Ectodermal cell (in vitro differentiated cells): Measurements from ENCODE around the gene CLRN1.

ENCODE experiments used
- H3K27ac ChIP-seq: 2 replicates; pipeline ENCODE4 v1.7.0; 2013; ENCODE audit warnings: mild to moderate bottlenecking, low read depth, low read length; ENCODE audit not compliant: insufficient read depth, poor library complexity, severe bottlenecking
- H3K27me3 ChIP-seq: 2 replicates; pipeline ENCODE4 v1.7.0; 2013; ENCODE audit warnings: mild to moderate bottlenecking, low read length; ENCODE audit not compliant: insufficient read depth, control insufficient read depth, poor library complexity, severe bottlenecking
- H3K36me3 ChIP-seq: one replicate; pipeline ENCODE4 v1.7.0; 2013; ENCODE audit warnings: low read length; ENCODE audit not compliant: control insufficient read depth, insufficient read depth
- H3K4me1 ChIP-seq: one replicate; pipeline ENCODE4 v1.7.0; 2013; ENCODE audit warnings: low read length; ENCODE audit not compliant: control insufficient read depth, insufficient read depth
- H3K4me3 ChIP-seq: 2 replicates; pipeline ENCODE4 v1.7.0; 2013; ENCODE audit warnings: low read depth, low read length, control low read depth; ENCODE audit not compliant: insufficient read depth
- H3K9me3 ChIP-seq: 2 replicates; pipeline ENCODE4 v1.7.0; 2013; ENCODE audit warnings: mild to moderate bottlenecking, low read length, moderate library complexity; ENCODE audit not compliant: control insufficient read depth
- WGBS, 2 experiments: methylation state at CpG; one replicate each; pipeline ENCODE4 v1.1.7; 2013; ENCODE audit warnings: missing lambda C conversion rate in 2 of 2; 5-methylcytosine and 5-hydroxymethylcytosine counted together

Gene CLRN1

GRCh38 chr3:150925751-150926201, 46.8 kb downstream of the CLRN1 start:
- H3K36me3 ChIP-seq: no peaks in the 10 kb centered on the region
- H3K27me3 ChIP-seq: no peaks in the 10 kb centered on the region
- no peak overlapping the region for H3K27ac ChIP-seq
- peaks cover 7% of the 10 kb centered on the region for H3K4me1 ChIP-seq
- no peaks in the 10 kb centered on the region for H3K9me3 ChIP-seq
- 19 to 20% methylated on average over 14 of the region's 14 CpGs for WGBS, 2 experiments
- no peak overlapping the region for H3K4me3 ChIP-seq

GRCh38 chr3:150922611-150923010, 49.9 kb downstream of the CLRN1 start:
- Histone ChIP-seq H3K27ac (no peak overlapping the region), H3K4me1 (peaks cover 7% of the 10 kb centered on the region), H3K9me3 (no peaks in the 10 kb centered on the region), H3K27me3 (no peaks in the 10 kb centered on the region), H3K36me3 (no peaks in the 10 kb centered on the region), H3K4me3 (no peak overlapping the region)
- WGBS, 2 experiments: 83 to 86% methylated on average over 9 of the region's 10 CpGs

GRCh38 chr3:150921209-150921608, 51.3 kb downstream of the CLRN1 start:
- 90 to 93% methylated on average over 4 of the region's 4 CpGs for WGBS, 2 experiments
- Histone ChIP-seq H3K9me3 (no peaks in the 10 kb centered on the region), H3K36me3 (no peaks in the 10 kb centered on the region), H3K4me3 (no peak overlapping the region), H3K27me3 (no peaks in the 10 kb centered on the region), H3K4me1 (peaks cover 7% of the 10 kb centered on the region), H3K27ac (no peak overlapping the region)

GRCh38 chr3:150920236-150920635, 52.3 kb downstream of the CLRN1 start:
- WGBS, 2 experiments: 92 to 97% methylated on average over 2 of the region's 2 CpGs
- H3K36me3 ChIP-seq: no peaks in the 10 kb centered on the region
- no peak overlapping the region for H3K27ac ChIP-seq
- no peaks in the 10 kb centered on the region for H3K9me3 ChIP-seq
- H3K4me1 ChIP-seq: no peaks in the 10 kb centered on the region
- no peaks in the 10 kb centered on the region for H3K27me3 ChIP-seq
- H3K4me3 ChIP-seq: no peak overlapping the region

GRCh38 chr3:150917951-150918350, 54.6 kb downstream of the CLRN1 start:
- Histone ChIP-seq H3K4me1 (no peaks in the 10 kb centered on the region), H3K36me3 (no peaks in the 10 kb centered on the region), H3K27me3 (no peaks in the 10 kb centered on the region), H3K4me3 (no peak overlapping the region), H3K27ac (no peak overlapping the region), H3K9me3 (no peaks in the 10 kb centered on the region)
- whole genome bisulfite sequencing, 2 experiments: 44 to 54% methylated on average over 7 of the region's 7 CpGs

DNA sequence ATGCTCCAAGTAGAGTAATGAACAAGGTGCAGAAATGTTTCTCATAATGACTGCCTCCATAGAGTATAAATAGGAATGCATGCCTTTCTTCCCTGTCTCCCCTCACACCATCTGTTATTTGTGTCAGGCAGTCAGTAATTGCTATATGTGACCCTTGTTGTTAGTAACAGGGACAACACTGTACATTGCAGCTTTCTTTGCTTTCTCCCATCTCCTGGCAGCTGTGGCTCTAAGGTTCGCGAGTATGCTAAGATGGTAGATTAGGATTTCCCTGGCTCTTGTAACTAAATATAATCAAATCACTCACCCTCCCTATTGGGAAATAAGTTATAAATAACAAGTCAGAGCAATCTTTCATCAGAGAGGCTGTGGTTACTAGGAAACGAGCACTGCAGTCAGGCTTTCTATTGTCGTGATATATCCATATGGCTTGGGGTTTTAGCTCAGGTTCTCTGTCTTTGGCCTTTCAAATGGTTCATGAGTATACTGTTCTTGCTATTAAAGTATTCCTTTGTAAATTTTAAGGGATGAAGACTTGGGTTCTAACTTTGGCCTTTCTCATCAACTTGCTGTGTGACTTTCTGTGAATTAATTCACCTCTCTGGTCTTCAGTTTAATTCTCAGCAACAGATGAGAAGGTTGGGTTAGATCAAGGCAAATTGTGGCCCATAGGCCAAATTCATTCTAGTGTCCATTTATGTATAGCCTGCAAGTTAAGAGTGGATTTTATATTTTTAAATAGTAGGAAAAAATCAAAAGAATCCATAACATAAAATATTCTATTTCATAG, 59.2 kb downstream of the CLRN1 start:
- Histone ChIP-seq H3K4me3 (no peak overlapping the region), H3K4me1 (no peaks in the 10 kb centered on the region), H3K27me3 (no peaks in the 10 kb centered on the region), H3K27ac (no peak overlapping the region), H3K9me3 (no peaks in the 10 kb centered on the region), H3K36me3 (no peaks in the 10 kb centered on the region)
- WGBS, 2 experiments: 95 to 100% methylated on average over 2 to 4 of the region's 4 CpGs

GRCh38 chr3:150912501-150912900, 60.0 kb downstream of the CLRN1 start:
- WGBS, 2 experiments: 96 to 98% methylated on average over 3 of the region's 3 CpGs
- Histone ChIP-seq H3K4me1 (no peaks in the 10 kb centered on the region), H3K27ac (no peak overlapping the region), H3K27me3 (no peaks in the 10 kb centered on the region), H3K36me3 (no peaks in the 10 kb centered on the region), H3K9me3 (no peaks in the 10 kb centered on the region), H3K4me3 (no peak overlapping the region)

GRCh38 chr3:150911771-150912170, 60.8 kb downstream of the CLRN1 start:
- Histone ChIP-seq H3K36me3 (no peaks in the 10 kb centered on the region), H3K27ac (no peak overlapping the region), H3K9me3 (no peaks in the 10 kb centered on the region), H3K4me1 (no peaks in the 10 kb centered on the region), H3K27me3 (no peaks in the 10 kb centered on the region), H3K4me3 (no peak overlapping the region)

DNA sequence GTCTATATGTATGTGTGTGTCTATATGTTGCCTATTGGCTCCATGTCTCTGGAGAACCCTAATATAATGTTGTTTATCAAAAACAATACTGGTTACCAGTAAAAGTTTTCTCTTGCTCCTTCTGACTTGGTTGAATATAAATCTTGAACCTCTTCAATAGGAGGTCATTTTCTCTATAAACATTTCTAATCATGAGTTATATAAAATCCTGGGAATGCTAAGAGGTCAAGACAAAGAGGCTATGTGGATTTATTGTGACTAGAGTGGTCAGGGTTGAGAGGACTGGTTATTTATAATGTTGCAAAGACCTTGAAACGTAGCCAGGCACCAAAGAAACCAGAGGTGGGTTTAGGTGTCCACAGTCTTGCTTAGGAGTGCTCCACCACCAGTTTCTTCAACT, 66.1 kb downstream of the CLRN1 start:
- H3K4me3 ChIP-seq: no peak overlapping the region
- H3K27ac ChIP-seq: no peak overlapping the region
- H3K4me1 ChIP-seq: no peaks in the 10 kb centered on the region
- no peaks in the 10 kb centered on the region for H3K27me3 ChIP-seq
- no peaks in the 10 kb centered on the region for H3K9me3 ChIP-seq
- WGBS, 2 experiments: 78 to 95% methylated on average over 1 of the region's 1 CpG
- H3K36me3 ChIP-seq: no peaks in the 10 kb centered on the region

GRCh38 chr3:150905746-150906145, 66.8 kb downstream of the CLRN1 start:
- Histone ChIP-seq H3K4me1 (no peaks in the 10 kb centered on the region), H3K36me3 (no peaks in the 10 kb centered on the region), H3K27me3 (no peaks in the 10 kb centered on the region), H3K9me3 (no peaks in the 10 kb centered on the region), H3K27ac (no peak overlapping the region), H3K4me3 (no peak overlapping the region)
- WGBS, 2 experiments: 83 to 94% methylated on average over 1 of the region's 1 CpG
